ENCODE measurements around the gene RANBP3L. TPM values are rescaled to one million over a fixed set of nuclear protein-coding genes. Genes with fewer than 3 reads are reported as not detected.
"Not testable (repeated sequence)": the region's sequence is repeated elsewhere in the genome, so short reads cannot be mapped to it uniquely, and the experiment has no call there.

Gene RANBP3L
- polyA plus RNA-seq, 1 donor = 0.53 TPM

- not testable (repeated sequence) for DNase-seq
Observed at GRCh38 chr5:36283775-36284174, 17.9 kb downstream of the RANBP3L start.

- no peak for DNase-seq
Observed at GRCh38 chr5:36281626-36282025, 20.1 kb downstream of the RANBP3L start.

GRCh38 chr5:36279054-36279698 is 22.5 kb downstream of the RANBP3L start:
- DNase-seq = no peak

- DNase-seq = no peak
Observed at GRCh38 chr5:36277521-36278176, 24.1 kb downstream of the RANBP3L start.

- no peak for DNase-seq
Observed at GRCh38 chr5:36276864-36277263, 24.8 kb downstream of the RANBP3L start.

GRCh38 chr5:36273809-36274526 is 27.7 kb downstream of the RANBP3L start:
- DNase-seq = no peak

GRCh38 chr5:36272136-36272690 is 29.5 kb downstream of the RANBP3L start:
- no peak for DNase-seq

- DNase-seq = no peak
Observed at GRCh38 chr5:36270876-36271575, 30.7 kb downstream of the RANBP3L start.

GRCh38 chr5:36270175-36270574 is 31.5 kb downstream of the RANBP3L start:
- no peak for DNase-seq

- no peak for DNase-seq
Observed at GRCh38 chr5:36269478-36269877, 32.2 kb downstream of the RANBP3L start.

- DNase-seq = no peak
Observed at GRCh38 chr5:36267905-36268304, 33.8 kb downstream of the RANBP3L start.

GRCh38 chr5:36264202-36264760 is 37.4 kb downstream of the RANBP3L start:
- no peak for DNase-seq

- DNase-seq = no peak
Observed at GRCh38 chr5:36261186-36261585, 40.5 kb downstream of the RANBP3L start.

- no peak for DNase-seq
Observed at GRCh38 chr5:36253575-36253974, 48.1 kb downstream of the RANBP3L start.

- DNase-seq = no peak
Observed at GRCh38 chr5:36252722-36253365, 48.9 kb downstream of the RANBP3L start.

GRCh38 chr5:36251218-36251617 is 50.5 kb downstream of the RANBP3L start:
- DNase-seq = no peak

GRCh38 chr5:36250427-36250826 is 51.3 kb downstream of the RANBP3L start:
- DNase-seq = no peak

GRCh38 chr5:36246036-36246800 is 55.5 kb downstream of the RANBP3L start:
- DNase-seq = no peak

GRCh38 chr5:36244076-36244475 is 57.6 kb downstream of the RANBP3L start:
- no peak for DNase-seq

- no peak for DNase-seq
Observed at GRCh38 chr5:36243653-36244052, 58.0 kb downstream of the RANBP3L start.

Data from hindlimb muscle (tissue), 1 donor.